GM19099 (cell line): ENCODE data around the gene ZNF570.

ENCODE experiments used
- POLR2A ChIP-seq: IDR thresholded peaks from 3 replicates; pipeline ENCODE4 v1.6.1; 2011; ENCODE audit warnings: low read depth; ENCODE audit not compliant: insufficient read length; ENCODE audit errors: extremely low read depth

The ZNF570 gene

GRCh38 chr19:37511821-37512220 lies 42.7 kb downstream of the ZNF570 start:
- no peak for TF ChIP-seq POLR2A

- no peak for TF ChIP-seq POLR2A
Measured at GRCh38 chr19:37513397-37513796, 44.2 kb downstream of the ZNF570 start.

GRCh38 chr19:37519890-37520289 lies 50.7 kb downstream of the ZNF570 start:
- no peak for TF ChIP-seq POLR2A

- no peak for TF ChIP-seq POLR2A
Measured at GRCh38 chr19:37537391-37537947, 68.3 kb downstream of the ZNF570 start.
